ENCODE results near the gene CHCHD10. TPM values are rescaled to one million over a fixed set of nuclear protein-coding genes. Genes with fewer than 3 reads are reported as not detected.

Gene CHCHD10
- total and polyA plus RNA-seq, 2 of the 13 experiments (the other 11 are each of a cell fraction or from before 2014, with no cell fraction given), result 37.0 to 62.8 TPM

GRCh38 chr22:23767673-23768548 lies at the start of gene CHCHD10 (continued):
- TF ChIP-seq ZBTB40 (IDR thresholded peaks at IDR 0.05) (no peak), ZBTB40 (CRISPR knock-in tag; IDR thresholded peaks at IDR 0.05) (0 out of 2 replicates have a peak, but pooled peaks have one; percentile 14), MEIS2 (CRISPR knock-in tag; IDR thresholded peaks at IDR 0.05) (no peak; the same call in 1 of the 2 replicates), ZNF761 (CRISPR knock-in tag; conservative IDR thresholded peaks at IDR 0.05) (peak; percentile 90), ZNF781 (CRISPR knock-in tag; IDR thresholded peaks at IDR 0.05; ENCODE audit: borderline replicate concordance, not compliant biosample characterization) (peak; percentile 27), XBP1 (CRISPR knock-in tag; IDR thresholded peaks at IDR 0.05) (0 out of 2 replicates have a peak, but pooled peaks have one; percentile 18), DR1 (CRISPR knock-in tag; IDR thresholded peaks at IDR 0.05) (0 out of 2 replicates have a peak, but pooled peaks have one; percentile 35), ZNF292 (CRISPR knock-in tag; IDR thresholded peaks at IDR 0.05; ENCODE audit: borderline replicate concordance, low read depth) (no peak; the same call in 1 of the 2 replicates), ATF7 (IDR thresholded peaks at IDR 0.05) (no peak), ATF7 (CRISPR knock-in tag; IDR thresholded peaks at IDR 0.05) (no peak), SALL2 (CRISPR knock-in tag; IDR thresholded peaks at IDR 0.05) (peak; percentile 59), KLF13 (CRISPR knock-in tag; IDR thresholded peaks at IDR 0.05) (no peak), ATM (IDR thresholded peaks at IDR 0.05; ENCODE audit: borderline replicate concordance) (no peak), FOSL2 (CRISPR knock-in tag; IDR thresholded peaks at IDR 0.05) (no peak; the same call in 1 of the 2 replicates), ZNF329 (CRISPR knock-in tag; IDR thresholded peaks at IDR 0.05; ENCODE audit: low read depth) (peak; percentile 58; the same call in 1 of the 2 replicates), ZC3H4 (CRISPR knock-in tag; IDR thresholded peaks at IDR 0.05; ENCODE audit: borderline replicate concordance) (no peak), ARNTL (CRISPR knock-in tag; IDR thresholded peaks at IDR 0.05) (peak; percentile 58), ZNF143 (CRISPR knock-in tag; IDR thresholded peaks at IDR 0.05) (no peak), ATF6 (CRISPR knock-in tag; conservative IDR thresholded peaks at IDR 0.05) (no peak)
